Fibroblast of skin of right biceps (primary cell): Measurements from ENCODE around the gene BCAS1.
"Not testable (repeated sequence)": the region's sequence is repeated elsewhere in the genome, so short reads cannot be mapped to it uniquely, and the experiment has no call there.

Experiments used
- DNase-seq: peaks from one replicate; pipeline ENCODE4 v3.0.0-alpha.2; 2013

The BCAS1 gene

DNA sequence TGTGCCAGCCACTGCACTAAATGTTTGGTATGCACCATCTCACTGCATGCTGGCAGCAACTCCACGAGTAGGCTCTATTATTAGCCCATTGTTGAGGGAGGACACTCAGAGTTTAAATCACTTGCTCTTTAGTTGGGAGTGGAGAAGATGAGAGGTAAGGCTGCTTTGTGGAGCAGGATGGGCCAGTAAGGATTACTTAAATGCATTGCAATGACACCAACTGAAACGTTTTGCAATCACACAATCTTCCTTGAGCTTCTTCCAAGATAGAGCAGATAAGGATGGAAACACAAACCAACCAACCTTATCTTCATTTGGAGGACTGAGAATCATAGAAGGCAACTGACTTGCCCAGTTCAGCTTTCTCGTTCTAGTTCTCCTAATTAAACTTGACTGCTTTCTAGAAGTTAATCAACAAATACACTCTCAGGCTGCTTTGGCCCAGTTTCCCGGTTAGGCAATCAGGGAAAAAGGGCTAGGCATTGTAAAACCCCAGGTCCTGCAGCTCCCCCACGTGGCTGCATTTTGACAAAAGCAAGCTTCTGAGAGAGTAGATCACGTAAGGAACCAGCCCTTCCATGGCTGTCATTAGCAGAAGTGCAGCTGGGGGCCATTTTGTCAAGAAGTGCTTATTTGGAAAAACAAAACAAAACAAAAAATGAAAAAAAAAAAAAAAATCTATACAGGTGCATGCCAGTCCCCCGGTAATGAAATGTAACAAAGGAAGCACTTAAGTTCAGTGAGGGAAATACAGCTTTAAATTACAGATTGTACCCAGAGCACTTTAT lies 130.6 kb downstream of the BCAS1 start:
- DNase-seq: peak; percentile 93

- no peak for DNase-seq
Observed at GRCh38 chr20:53939190-53939571, 131.2 kb downstream of the BCAS1 start.

GRCh38 chr20:53938739-53939138 lies 131.7 kb downstream of the BCAS1 start:
- no peak for DNase-seq

DNA sequence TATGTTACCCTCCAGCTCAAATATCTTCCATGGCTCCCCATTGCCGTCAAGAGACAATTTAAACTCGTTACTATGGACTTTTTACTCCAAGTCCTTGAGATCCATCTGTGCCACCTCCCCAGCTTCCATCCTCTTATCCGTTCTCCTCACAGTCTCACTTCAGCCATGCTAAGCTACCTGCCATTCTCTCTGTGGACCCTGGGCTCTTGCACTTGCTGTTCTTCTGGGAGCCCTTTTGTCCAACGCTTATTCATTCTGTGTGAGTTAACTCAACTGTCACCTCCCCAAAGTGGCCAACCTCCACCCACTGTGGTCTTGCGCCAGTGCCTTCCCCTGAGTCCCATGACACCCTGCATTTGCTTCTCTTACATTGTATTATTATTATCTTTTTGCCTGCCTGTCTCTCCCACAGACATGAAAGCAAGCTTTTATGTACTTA lies 132.4 kb downstream of the BCAS1 start:
- no peak for DNase-seq

GRCh38 chr20:53937339-53937741 lies 133.1 kb downstream of the BCAS1 start:
- no peak for DNase-seq

DNA sequence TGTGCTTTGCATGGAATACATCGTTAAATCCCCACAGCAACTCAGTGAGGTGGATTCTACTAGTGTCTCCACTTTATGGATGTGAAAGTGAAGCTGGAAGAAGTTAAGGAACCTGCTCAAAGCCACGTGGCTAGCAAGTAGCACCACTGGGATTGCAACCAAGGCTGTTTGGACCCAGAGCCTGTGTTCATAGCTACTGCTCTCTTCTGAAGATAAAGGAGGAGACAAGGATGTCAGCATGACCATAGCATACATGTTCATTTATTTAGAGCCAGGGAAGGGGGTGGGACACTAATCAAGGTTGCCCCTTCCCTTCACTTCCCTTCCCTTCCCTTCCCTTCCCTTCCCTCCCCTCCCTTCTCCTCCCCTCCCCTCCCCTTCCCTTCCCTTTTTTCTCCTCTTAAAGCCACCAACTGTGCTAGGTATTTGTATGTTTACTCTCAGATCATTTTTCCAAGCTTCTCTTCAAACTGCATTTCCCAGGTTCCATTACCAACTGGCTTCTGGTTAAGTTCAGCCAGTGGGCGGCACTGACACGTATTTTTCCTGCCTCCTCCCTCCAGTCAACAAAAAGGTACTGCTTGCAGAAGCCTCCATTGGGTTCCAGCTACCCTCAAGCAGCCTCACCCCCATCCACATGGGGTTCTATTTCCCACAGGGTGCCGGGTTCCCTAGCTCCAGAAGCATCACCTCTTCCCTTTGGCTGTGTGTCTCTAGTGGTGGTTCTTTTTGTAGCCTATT lies 134.9 kb downstream of the BCAS1 start:
- DNase-seq: no peak

DNA sequence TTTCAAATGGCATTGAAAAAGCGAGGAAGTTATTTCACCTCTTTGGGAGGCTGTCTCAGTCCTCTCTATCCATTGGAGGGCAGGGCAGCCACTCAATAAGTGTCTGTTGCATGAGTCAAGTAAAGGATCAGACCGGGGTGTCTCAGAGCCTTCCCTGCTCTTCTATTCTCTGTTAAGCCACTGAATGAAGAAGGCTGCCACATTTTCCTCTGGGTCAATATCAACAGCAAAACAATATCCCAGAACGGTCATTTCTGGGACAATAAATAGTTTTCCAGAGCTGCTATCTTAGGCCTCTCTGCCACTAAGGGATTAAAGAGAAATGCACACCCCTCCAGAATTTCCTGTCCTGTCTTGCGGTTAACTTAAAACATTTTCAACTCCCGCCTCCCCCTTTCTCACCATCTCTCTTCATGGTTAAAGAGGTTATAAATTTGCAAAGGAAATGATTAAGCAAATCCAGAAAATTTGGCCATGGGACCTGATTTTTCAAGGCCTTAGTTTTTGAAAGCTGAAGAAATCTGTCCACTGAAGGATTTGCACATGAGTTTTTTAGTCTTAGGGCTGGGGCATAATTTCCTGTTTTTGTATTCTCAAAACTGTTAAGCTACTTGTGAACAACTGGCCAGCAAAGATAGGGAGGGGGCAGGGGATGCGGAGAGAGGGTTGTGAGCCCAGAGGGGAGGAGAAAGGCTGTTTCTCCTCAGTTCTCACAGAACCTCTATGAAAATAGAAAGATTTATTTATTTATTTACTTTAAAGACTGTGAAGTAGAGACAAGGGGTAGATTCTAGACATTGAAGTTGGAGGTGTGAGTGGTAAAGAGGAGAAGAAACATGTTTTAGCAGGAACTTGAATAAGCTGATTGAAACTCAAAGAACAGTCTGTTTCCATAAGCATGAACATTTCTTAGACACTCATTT lies 135.7 kb downstream of the BCAS1 start:
- peak; percentile 94 for DNase-seq

GRCh38 chr20:53933232-53933846 lies 137.1 kb downstream of the BCAS1 start:
- DNase-seq: no peak

DNA sequence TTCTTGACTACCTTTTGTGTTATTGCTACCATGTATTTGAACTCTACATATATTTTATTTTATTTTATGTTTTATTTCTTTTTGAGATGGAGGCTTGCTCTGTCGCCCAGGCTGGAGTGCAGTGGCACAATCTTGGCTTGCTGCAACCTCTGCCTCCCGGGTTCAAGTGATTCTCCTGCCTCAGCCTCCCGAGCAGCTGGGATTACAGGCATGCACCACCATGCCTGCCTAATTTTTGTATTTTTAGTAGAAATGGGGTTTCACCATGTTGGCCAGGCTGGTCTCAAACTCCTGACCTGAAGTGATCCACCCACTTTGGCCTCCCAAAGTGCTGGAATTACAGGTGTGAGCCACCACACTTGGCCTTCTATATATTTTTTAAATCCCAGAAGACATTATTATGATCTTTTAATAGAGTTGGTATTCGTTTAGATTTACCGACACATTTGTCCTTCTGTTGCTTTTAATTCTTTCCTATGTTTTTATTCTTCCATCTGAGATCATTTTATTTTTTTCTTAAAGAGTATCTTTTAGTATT lies 137.7 kb downstream of the BCAS1 start:
- DNase-seq: not testable (repeated sequence)

DNA sequence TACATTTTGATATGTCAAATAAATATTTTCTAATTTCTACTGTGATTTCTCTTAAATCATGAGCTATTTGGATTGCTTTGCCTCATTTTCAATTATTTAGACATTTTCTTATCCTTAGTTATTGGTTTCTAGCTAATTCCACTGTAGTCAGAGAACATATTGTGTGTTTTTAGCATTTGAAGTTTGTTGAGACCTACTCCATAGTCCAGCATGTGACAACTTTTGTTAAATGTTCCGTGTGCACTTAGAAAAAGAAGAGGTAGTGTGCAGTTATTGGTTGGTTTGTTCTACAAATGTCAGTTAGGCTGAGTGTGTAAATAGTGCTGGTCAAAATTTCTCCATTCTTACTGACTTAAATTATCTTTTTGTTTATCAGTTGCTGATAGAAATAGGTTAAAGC lies 138.8 kb downstream of the BCAS1 start:
- DNase-seq: no peak

DNA sequence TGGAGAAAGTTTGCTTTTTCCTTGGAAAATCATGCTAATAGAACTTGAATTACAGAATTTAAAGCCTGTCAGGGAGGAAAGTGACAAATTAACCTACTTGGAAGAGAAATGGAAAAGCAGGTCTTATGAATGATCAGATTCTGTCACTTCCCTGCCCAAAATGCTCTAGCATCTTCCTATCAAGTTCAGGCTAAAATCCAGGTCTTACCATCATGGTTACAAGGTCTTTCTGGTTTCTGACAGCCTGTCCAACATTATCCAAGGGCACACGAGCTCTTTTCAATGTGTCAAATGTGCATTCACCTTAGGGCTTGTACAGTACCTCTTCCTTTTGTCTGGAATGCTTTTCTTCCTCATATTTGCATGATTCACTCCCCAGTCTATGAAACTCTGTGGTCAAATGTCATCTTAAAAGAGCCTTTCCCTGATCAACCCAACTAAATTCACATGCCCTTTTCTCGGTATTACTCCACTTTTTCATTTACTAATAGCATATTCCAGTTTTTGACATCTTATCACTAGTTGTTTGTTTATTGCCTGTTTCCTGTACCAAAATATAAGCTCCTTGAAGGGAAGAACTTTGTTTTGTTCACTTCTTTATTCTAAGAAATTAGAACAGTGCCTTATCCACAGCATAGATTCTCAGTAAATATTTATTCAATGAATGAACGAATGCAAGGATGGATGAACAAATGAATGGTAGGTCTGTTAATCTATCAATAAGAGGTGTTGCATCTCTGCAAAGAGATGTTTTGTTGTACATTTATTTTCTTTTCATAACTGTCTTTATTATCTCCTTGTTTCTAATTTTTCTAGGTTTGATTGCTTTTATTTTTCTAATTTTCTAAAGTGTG lies 139.5 kb downstream of the BCAS1 start:
- DNase-seq: peak; percentile 62

DNA sequence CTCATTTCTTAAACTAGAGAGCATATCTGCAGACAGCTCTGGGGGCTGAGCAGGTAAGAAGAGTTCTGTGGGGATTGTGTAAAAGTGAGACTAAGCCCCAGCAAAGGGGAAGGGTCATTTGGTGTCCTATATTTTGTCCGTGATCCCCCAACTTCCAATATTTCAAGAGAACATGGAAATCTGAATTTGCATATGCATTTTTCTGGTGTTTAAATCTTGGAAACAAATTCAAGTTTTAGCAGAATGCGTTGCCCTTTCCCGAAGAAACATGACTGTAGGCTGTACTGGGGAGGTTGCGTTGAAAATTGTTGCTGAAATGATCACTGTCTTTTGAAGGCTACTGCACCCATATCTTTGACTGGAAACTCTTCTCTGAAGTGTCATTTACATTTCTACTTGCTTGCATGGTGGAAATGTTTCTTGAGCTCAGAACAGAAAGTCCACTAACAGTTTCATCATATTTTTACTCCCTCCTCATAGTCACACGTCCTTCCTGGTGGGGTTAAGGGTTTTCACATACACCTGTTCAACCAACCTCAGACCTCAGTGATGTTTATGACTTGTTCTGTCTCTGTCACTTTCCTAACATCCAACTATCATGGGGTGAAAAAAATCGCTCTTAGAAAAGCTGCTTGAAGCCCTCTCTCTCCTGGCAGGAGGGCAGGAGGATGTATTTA lies 140.3 kb downstream of the BCAS1 start:
- no peak for DNase-seq

- no peak for DNase-seq
Observed at GRCh38 chr20:53929399-53929798, 141.0 kb downstream of the BCAS1 start.

- DNase-seq: no peak
Observed at GRCh38 chr20:53927990-53928389, 142.4 kb downstream of the BCAS1 start.

DNA sequence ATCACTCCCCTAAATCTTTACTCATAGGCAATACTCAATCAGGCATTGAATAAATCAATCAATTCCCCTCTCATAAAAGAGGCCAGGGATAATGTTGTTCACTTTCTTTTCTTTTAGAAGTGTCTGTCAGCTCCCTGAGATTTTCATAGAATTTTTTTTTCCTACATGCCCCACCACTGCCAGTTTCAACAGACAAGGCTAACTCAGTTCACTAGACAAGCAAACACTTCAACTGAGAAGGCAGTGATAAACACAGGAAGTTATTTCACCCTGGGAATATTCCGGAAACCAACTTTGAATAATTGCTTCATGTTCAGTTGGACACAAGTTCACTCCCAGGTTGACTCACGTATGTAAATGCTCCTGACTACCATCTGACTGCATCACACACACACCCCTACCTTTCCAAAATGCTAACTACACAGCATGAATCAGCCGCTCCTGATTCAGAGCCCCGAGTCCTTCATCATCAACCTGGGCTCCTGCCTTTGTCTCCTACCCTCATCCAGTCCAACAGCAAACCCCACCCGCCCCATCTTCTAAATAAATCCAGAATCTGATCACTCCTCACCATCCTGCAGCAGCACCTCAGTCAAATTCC lies 143.9 kb downstream of the BCAS1 start:
- DNase-seq: peak; percentile 97

- DNase-seq: no peak
Observed at GRCh38 chr20:53925651-53926401, 144.6 kb downstream of the BCAS1 start.

GRCh38 chr20:53923566-53924369 lies 146.6 kb downstream of the BCAS1 start:
- no peak for DNase-seq

DNA sequence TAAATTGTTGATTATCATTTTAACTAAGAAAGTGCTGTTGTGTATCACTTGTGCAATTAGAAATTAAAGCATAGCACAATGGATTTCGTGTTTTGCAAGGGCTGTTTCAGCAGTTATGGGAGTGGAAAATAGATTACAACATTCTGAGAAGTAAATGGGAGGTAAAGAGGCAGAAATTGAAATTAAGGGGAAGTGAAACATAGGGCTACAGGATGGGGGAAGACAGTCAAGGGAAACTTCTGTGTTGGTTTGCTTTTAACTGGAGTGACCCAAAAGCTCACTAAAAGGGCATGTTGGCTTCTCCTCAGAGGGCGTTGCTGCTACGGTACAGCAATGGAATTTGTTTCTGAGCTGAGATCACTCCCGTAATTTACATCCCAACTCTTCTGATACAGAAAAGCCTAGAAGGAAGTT lies 147.5 kb downstream of the BCAS1 start:
- no peak for DNase-seq
